ENCODE measurements around the gene BACH2.
A peak's percentile ranks its signal among the peaks of the same experiment; 100 is the strongest.
"Not testable (repeated sequence)": the region's sequence is repeated elsewhere in the genome, so short reads cannot be mapped to it uniquely, and the experiment has no call there.

BACH2 gene

GRCh38 chr6:89993411-89993810 lies 303.2 kb downstream of the BACH2 start:
- no peak for DNase-seq (ENCODE audit: low spot score)

- DNase-seq (ENCODE audit: low spot score): no peak
Observed at GRCh38 chr6:89992818-89993217, 303.8 kb downstream of the BACH2 start.

GRCh38 chr6:89989742-89990141 lies 306.9 kb downstream of the BACH2 start:
- no peak for DNase-seq (ENCODE audit: low spot score)

GRCh38 chr6:89987830-89988229 lies 308.8 kb downstream of the BACH2 start:
- no peak for DNase-seq (ENCODE audit: low spot score)

GRCh38 chr6:89987140-89987539 lies 309.5 kb downstream of the BACH2 start:
- DNase-seq (ENCODE audit: low spot score): no peak

- DNase-seq (ENCODE audit: low spot score): no peak
Observed at GRCh38 chr6:89986650-89987074, 310.0 kb downstream of the BACH2 start.

GRCh38 chr6:89985751-89986493 lies 310.7 kb downstream of the BACH2 start:
- no peak for DNase-seq (ENCODE audit: low spot score)

GRCh38 chr6:89984926-89985750 lies 311.5 kb downstream of the BACH2 start:
- DNase-seq (ENCODE audit: low spot score): no peak

- no peak for DNase-seq (ENCODE audit: low spot score)
Observed at GRCh38 chr6:89980353-89980752, 316.3 kb downstream of the BACH2 start.

GRCh38 chr6:89979481-89980119 lies 317.0 kb downstream of the BACH2 start:
- DNase-seq (ENCODE audit: low spot score): no peak

GRCh38 chr6:89978749-89979145 lies 317.9 kb downstream of the BACH2 start:
- DNase-seq (ENCODE audit: low spot score): no peak

- DNase-seq (ENCODE audit: low spot score): no peak
Observed at GRCh38 chr6:89977808-89978748, 318.6 kb downstream of the BACH2 start.

- no peak for DNase-seq (ENCODE audit: low spot score)
Observed at GRCh38 chr6:89976694-89977020, 320.0 kb downstream of the BACH2 start.

GRCh38 chr6:89975991-89976693 lies 320.5 kb downstream of the BACH2 start:
- DNase-seq (ENCODE audit: low spot score): no peak

GRCh38 chr6:89975366-89975765 lies 321.3 kb downstream of the BACH2 start:
- no peak for DNase-seq (ENCODE audit: low spot score)

- DNase-seq (ENCODE audit: low spot score): no peak
Observed at GRCh38 chr6:89974834-89975233, 321.8 kb downstream of the BACH2 start.

GRCh38 chr6:89972025-89972381 lies 324.6 kb downstream of the BACH2 start:
- no peak for DNase-seq (ENCODE audit: low spot score)

GRCh38 chr6:89971338-89972024 lies 325.2 kb downstream of the BACH2 start:
- DNase-seq (ENCODE audit: low spot score): not testable (repeated sequence)

GRCh38 chr6:89970609-89971337 lies 325.9 kb downstream of the BACH2 start:
- peak; percentile 41 for DNase-seq (ENCODE audit: low spot score)

- DNase-seq (ENCODE audit: low spot score): no peak
Observed at GRCh38 chr6:89970072-89970471, 326.6 kb downstream of the BACH2 start.
